Measurements from ENCODE around the gene SLC24A3.

SLC24A3 gene

GRCh38 chr20:19758133-19758500 is 545.7 kb downstream of the SLC24A3 start, which contains the start of gene RIN2:
RIN2 (plus strand) TSS chr20:19758258; CDS start chr20:19889602, 131,344 bp downstream.
- peak in 1 of 2 experiments; percentile 38 for DNase-seq

- no peak for DNase-seq
Measured at GRCh38 chr20:19758501-19759331, 546.3 kb downstream of the SLC24A3 start.

GRCh38 chr20:19760371-19760721 is 547.9 kb downstream of the SLC24A3 start:
- DNase-seq: no peak

- DNase-seq: no peak
Measured at GRCh38 chr20:19761326-19761725, 548.9 kb downstream of the SLC24A3 start.

- DNase-seq: no peak
Measured at GRCh38 chr20:19761841-19762240, 549.4 kb downstream of the SLC24A3 start.

- DNase-seq: no peak
Measured at GRCh38 chr20:19764207-19764606, 551.8 kb downstream of the SLC24A3 start.

GRCh38 chr20:19765266-19765665 is 552.8 kb downstream of the SLC24A3 start:
- no peak for DNase-seq

- no peak for DNase-seq
Measured at GRCh38 chr20:19765913-19766312, 553.5 kb downstream of the SLC24A3 start.

GRCh38 chr20:19767070-19767469 is 554.6 kb downstream of the SLC24A3 start:
- no peak for DNase-seq

GRCh38 chr20:19768325-19768842 is 555.9 kb downstream of the SLC24A3 start:
- DNase-seq: no peak

- DNase-seq: no peak
Measured at GRCh38 chr20:19769507-19769906, 557.1 kb downstream of the SLC24A3 start.

- no peak for DNase-seq
Measured at GRCh38 chr20:19770375-19770774, 557.9 kb downstream of the SLC24A3 start.

- DNase-seq: no peak
Measured at GRCh38 chr20:19771031-19771430, 558.6 kb downstream of the SLC24A3 start.
